Coronary artery (tissue), 2 donors: Measurements from ENCODE around the gene MRRF.

ENCODE experiments used
- DNase-seq: peaks from one replicate; pipeline ENCODE4 v3.0.0-alpha.2; 2017; ENCODE audit warnings: low spot score
- H3K27ac ChIP-seq, 2 donors: fragments of 200-600 bp; sonication (generic); one replicate each; pipeline ENCODE4 v1.5.1; 2016 to 2019
- H3K4me3 ChIP-seq: fragments of 200-600 bp; sonication (generic); 2 replicates; pipeline ENCODE4 v1.5.1; 2016; ENCODE audit warnings: mild to moderate bottlenecking, moderate library complexity
- TF ChIP-seq, protein P1 (sequence below): fragments of 200-600 bp; sonication (generic); IDR thresholded peaks from one replicate; pipeline ENCODE4 v1.5.1; 2019; ENCODE audit warnings: antibody characterized with exemption

The MRRF gene

DNA sequence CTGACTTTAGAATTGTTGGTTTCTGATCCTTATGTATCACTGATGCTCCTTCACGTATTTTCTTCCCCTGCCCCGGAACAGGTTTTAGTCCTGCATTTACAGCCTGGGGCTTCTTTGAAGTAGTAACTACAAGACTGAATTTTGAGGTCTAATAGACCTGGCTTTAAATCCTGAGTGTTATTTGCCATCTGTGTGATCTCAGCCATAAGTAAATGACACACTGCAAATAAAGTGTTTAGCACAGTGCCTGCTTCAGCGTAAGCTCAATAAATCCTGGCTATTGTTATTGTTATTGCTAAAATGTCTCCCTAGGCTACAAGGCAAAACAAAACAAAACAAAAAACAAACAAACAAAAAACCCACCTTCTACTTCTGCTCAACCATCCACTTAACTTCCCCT is 20.3 kb upstream of the MRRF start:
- Histone ChIP-seq H3K27ac (no peak overlapping the region), H3K4me3 (no peak overlapping the region)
- DNase-seq = no peak
- TF ChIP-seq, protein P1, sequence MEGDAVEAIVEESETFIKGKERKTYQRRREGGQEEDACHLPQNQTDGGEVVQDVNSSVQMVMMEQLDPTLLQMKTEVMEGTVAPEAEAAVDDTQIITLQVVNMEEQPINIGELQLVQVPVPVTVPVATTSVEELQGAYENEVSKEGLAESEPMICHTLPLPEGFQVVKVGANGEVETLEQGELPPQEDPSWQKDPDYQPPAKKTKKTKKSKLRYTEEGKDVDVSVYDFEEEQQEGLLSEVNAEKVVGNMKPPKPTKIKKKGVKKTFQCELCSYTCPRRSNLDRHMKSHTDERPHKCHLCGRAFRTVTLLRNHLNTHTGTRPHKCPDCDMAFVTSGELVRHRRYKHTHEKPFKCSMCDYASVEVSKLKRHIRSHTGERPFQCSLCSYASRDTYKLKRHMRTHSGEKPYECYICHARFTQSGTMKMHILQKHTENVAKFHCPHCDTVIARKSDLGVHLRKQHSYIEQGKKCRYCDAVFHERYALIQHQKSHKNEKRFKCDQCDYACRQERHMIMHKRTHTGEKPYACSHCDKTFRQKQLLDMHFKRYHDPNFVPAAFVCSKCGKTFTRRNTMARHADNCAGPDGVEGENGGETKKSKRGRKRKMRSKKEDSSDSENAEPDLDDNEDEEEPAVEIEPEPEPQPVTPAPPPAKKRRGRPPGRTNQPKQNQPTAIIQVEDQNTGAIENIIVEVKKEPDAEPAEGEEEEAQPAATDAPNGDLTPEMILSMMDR = no peak

DNA sequence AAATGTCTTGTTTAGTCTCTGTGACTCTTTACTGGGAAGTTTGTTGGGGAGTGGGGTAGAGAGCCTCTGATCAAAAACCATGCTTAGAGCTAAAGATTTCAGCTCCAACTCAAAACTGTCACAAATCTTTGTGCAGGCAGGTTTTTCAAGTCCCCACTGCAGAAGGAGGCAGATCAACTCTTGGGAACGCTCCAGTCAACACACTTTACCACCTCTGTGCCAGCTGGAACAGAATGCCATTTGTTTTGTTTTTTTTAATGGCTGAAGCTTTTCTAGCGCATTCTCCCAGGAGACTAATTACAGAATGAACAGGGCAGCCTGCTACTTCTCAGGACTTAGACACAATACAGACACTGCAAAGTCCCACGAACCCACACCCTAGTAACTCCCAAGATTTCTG is 18.0 kb upstream of the MRRF start:
- Histone ChIP-seq H3K27ac (no peak overlapping the region), H3K4me3 (no peak overlapping the region)
- TF ChIP-seq, protein P1 = no peak
- DNase-seq = no peak

DNA sequence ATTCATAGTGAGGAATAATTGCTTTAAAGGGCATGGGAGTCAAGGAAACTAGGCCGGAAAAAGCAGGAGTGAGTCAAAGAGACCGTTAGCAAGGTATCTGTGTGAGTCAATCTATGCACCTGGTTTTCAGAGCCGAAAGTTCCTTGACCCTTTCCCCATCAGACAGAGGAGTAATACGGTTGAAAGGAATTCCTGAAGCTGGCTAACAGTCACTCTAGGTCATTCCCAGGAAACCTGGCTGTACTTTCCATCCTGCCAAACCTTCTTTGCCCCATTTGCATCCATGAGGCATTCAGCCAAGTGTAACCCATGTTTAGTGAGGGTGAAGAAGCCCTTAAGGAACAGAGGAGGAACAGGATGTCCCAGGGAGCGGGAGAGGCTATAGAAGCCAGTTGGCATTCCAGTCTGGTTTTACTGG is 16.2 kb upstream of the MRRF start:
- DNase-seq = no peak
- TF ChIP-seq, protein P1 = no peak
- Histone ChIP-seq H3K4me3 (no peak overlapping the region), H3K27ac (no peak overlapping the region)

DNA sequence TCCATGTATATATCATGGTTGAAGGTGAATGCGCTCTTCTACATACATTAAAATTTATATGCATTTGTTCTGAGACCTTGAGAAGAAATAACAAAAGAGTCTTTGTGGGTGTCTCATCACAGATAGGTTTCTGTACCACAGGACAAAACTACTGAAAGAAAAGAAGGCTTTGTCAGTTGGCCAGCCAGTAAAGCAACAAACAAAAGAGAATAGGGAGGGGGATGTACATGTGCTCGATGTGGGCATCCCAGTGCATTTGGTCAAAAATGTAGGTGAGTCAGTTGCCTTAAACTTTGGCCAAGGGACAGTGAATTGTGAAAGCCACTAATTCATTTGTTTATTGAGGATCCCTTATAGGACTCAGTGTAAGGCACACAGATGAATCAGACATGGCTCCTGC is 13.3 kb upstream of the MRRF start:
- no peak overlapping the region for H3K27ac ChIP-seq

DNA sequence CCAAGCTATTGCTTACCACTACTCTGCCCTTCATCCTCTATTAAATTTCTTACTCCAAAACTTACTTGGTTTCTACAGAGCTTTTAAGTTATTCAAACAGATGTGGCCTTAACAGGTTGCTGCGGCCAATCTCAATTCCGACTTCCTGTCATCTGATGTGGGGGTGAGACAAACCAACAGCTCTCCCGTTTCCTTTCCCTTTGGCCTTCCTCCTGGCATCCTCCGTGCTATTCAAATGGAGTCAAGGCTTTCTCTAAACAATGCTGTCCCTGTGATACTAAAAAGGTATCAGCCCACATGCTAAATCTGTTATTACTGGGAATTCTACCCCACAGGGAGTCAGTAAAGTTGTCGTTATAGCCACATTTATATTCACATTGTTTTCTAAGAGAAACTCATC is 11.9 kb upstream of the MRRF start:
- Histone ChIP-seq H3K4me3 (no peak overlapping the region), H3K27ac (peak overlapping the region in 1 of 2 donors; percentile 28)
- TF ChIP-seq, protein P1 = no peak
- DNase-seq = no peak

More for the DNA sequence above, 13.3 kb upstream of the MRRF start:
- H3K4me3 ChIP-seq = no peak overlapping the region
- TF ChIP-seq, protein P1 = no peak
- DNase-seq = no peak

DNA sequence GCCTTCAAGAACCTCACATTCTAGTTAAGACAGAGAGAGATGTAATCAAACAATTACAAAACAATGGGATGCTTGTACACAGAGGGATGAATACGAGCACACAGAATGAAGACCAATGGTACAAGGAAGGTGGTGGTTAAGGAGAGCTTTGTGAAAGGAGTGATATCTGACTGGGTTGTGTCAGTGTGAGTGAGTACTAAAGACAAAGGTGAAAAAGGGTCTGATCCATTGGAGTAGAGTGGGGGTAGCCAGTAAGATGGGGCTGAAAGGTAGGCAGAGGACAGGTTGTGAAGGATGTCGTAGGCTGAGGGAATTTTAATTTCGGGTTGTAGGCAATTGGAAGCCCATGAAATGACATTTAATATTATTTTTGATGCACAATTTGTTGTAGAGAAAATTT is 9.9 kb upstream of the MRRF start:
- Histone ChIP-seq H3K27ac (no peak overlapping the region), H3K4me3 (no peak overlapping the region)
- TF ChIP-seq, protein P1 = no peak
- no peak for DNase-seq

DNA sequence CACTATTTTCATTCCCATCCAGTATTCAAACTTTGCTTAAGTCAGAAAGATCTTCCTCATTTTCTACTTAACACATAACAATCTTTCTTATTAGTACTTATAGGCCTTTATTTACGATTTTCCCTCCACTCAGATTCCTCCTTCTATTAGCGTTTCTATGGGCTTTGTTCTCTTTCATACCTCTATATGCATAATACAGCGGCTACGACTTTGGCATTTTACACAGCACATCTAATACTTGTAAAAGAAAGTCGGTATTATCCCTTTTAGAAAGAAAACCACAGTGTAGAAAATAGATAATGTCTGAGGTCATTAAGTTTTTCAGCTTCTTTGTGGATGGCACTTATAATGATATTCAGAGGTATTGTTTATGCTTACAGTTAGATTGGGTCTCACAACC is 8.5 kb upstream of the MRRF start:
- no peak overlapping the region for H3K4me3 ChIP-seq
- no peak overlapping the region for H3K27ac ChIP-seq
- no peak for DNase-seq
- TF ChIP-seq, protein P1 = no peak
